ENCODE data around the gene QSOX1. TPM values are rescaled to one million over a fixed set of nuclear protein-coding genes. Genes with fewer than 3 reads are reported as not detected.

The QSOX1 gene
- total RNA-seq, 1 experiment from 2014 or later, result 192 TPM

- H3K9me3 ChIP-seq (ENCODE audit: low read length), result no peaks in the 10 kb centered on the region
- no TSS peak for BruUV-seq (replicated peaks)
- no peak for TF ChIP-seq CTCF (conservative IDR thresholded peaks at IDR 0.05; ENCODE audit: low read depth, low read length)
- TF ChIP-seq EZH2phosphoT487 (IDR thresholded peaks at IDR 0.05; ENCODE audit: borderline replicate concordance, low read length), result no peak
- ChIA-PET POLR2A (ENCODE audit: unreplicated experiment) (no interaction called here), CTCF (no interaction called here)
- DNase-seq (no peak), ATAC-seq (no peak)
- intact Hi-C loops (cut with micrococcal nuclease), result no loop called here
- H2AFZ ChIP-seq (ENCODE audit: low read length), result no peak overlapping the region
- H3K36me3 ChIP-seq (ENCODE audit: low read depth, low read length), result peaks cover 52% of the 10 kb centered on the region
- H3F3A ChIP-seq (ENCODE audit: low read length, unreplicated experiment), result no peaks in the 10 kb centered on the region
- no peak overlapping the region for H3K4me2 ChIP-seq (ENCODE audit: low read length)
- no peaks in the 10 kb centered on the region for H3K27me3 ChIP-seq (ENCODE audit: low read length)
- H3K79me2 ChIP-seq (ENCODE audit: low read length), result no peaks in the 10 kb centered on the region
- H3K9me2 ChIP-seq (replicated peaks; ENCODE audit: low read length), result no peaks in the 10 kb centered on the region
- H3K4me1 ChIP-seq (ENCODE audit: insufficient read depth, low read length), result no peaks in the 10 kb centered on the region
- H3K27ac ChIP-seq (ENCODE audit: low read length), result no peak overlapping the region
- H3K9ac ChIP-seq (ENCODE audit: low read length), result no peak overlapping the region
- no peak overlapping the region for H3K4me3 ChIP-seq (ENCODE audit: low read length)
- no peaks in the 10 kb centered on the region; the same call in 1 of the 2 replicates for H4K20me1 ChIP-seq (ENCODE audit: low read length)
Measured at GRCh38 chr1:180182643-180183311, 28.1 kb downstream of the QSOX1 start.

GRCh38 chr1:180183426-180183825 lies 28.8 kb downstream of the QSOX1 start:
- ChIA-PET POLR2A (ENCODE audit: unreplicated experiment) (interaction anchor here (0.6 kb wide), 1 partner anchor 311 kb away, joined by 4 read pairs; no protein-coding TSS in a partner anchor), CTCF (no interaction called here)
- TF ChIP-seq EZH2 (IDR thresholded peaks at IDR 0.05; ENCODE audit: low read length, unreplicated experiment) (no peak), CTCF (conservative IDR thresholded peaks at IDR 0.05; ENCODE audit: low read depth, low read length) (no peak), EZH2phosphoT487 (IDR thresholded peaks at IDR 0.05; ENCODE audit: borderline replicate concordance, low read length) (no peak)
- Histone ChIP-seq H3K9me3 (ENCODE audit: low read length) (no peaks in the 10 kb centered on the region), H3K4me2 (ENCODE audit: low read length) (no peak overlapping the region), H3K36me3 (ENCODE audit: low read depth, low read length) (peaks cover 58% of the 10 kb centered on the region), H3K9ac (ENCODE audit: low read length) (no peak overlapping the region), H3K4me1 (ENCODE audit: insufficient read depth, low read length) (no peaks in the 10 kb centered on the region), H4K20me1 (ENCODE audit: low read length) (no peaks in the 10 kb centered on the region; the same call in 1 of the 2 replicates), H3K9me2 (replicated peaks; ENCODE audit: low read length) (no peaks in the 10 kb centered on the region), H3K27ac (ENCODE audit: low read length) (no peak overlapping the region), H3K4me3 (ENCODE audit: low read length) (no peak overlapping the region), H2AFZ (ENCODE audit: low read length) (no peak overlapping the region), H3K79me2 (ENCODE audit: low read length) (no peaks in the 10 kb centered on the region), H3K27me3 (ENCODE audit: low read length) (no peaks in the 10 kb centered on the region), H3F3A (ENCODE audit: low read length, unreplicated experiment) (no peaks in the 10 kb centered on the region)
- intact Hi-C loops (cut with micrococcal nuclease), result no loop called here
- BruUV-seq (replicated peaks), result no TSS peak
- DNase-seq, result no peak
- ATAC-seq, result no peak

- H3K79me2 ChIP-seq (ENCODE audit: low read length), result no peaks in the 10 kb centered on the region
- ATAC-seq (no peak), DNase-seq (no peak)
- H4K20me1 ChIP-seq (ENCODE audit: low read length), result no peaks in the 10 kb centered on the region; the same call in 1 of the 2 replicates
- H3K4me3 ChIP-seq (ENCODE audit: low read length), result no peak overlapping the region
- no peak overlapping the region for H3K9ac ChIP-seq (ENCODE audit: low read length)
- no peak overlapping the region for H3K27ac ChIP-seq (ENCODE audit: low read length)
- H3F3A ChIP-seq (ENCODE audit: low read length, unreplicated experiment), result no peaks in the 10 kb centered on the region
- intact Hi-C loops (cut with micrococcal nuclease), result no loop called here
- H2AFZ ChIP-seq (ENCODE audit: low read length), result no peak overlapping the region
- TF ChIP-seq EZH2 (IDR thresholded peaks at IDR 0.05; ENCODE audit: low read length, unreplicated experiment) (no peak), CTCF (conservative IDR thresholded peaks at IDR 0.05; ENCODE audit: low read depth, low read length) (no peak), EZH2phosphoT487 (IDR thresholded peaks at IDR 0.05; ENCODE audit: borderline replicate concordance, low read length) (no peak)
- POLR2A ChIA-PET (ENCODE audit: unreplicated experiment), result no interaction called here
- H3K4me1 ChIP-seq (ENCODE audit: insufficient read depth, low read length), result no peaks in the 10 kb centered on the region
- peaks cover 58% of the 10 kb centered on the region for H3K36me3 ChIP-seq (ENCODE audit: low read depth, low read length)
- no peaks in the 10 kb centered on the region for H3K9me2 ChIP-seq (replicated peaks; ENCODE audit: low read length)
- H3K4me2 ChIP-seq (ENCODE audit: low read length), result no peak overlapping the region
- CTCF ChIA-PET, result no interaction called here
- no TSS peak for BruUV-seq (replicated peaks)
- no peaks in the 10 kb centered on the region for H3K9me3 ChIP-seq (ENCODE audit: low read length)
- no peaks in the 10 kb centered on the region for H3K27me3 ChIP-seq (ENCODE audit: low read length)
Measured at GRCh38 chr1:180184041-180184440, 29.4 kb downstream of the QSOX1 start.

Measured in PC-3 (cell line).